HepG2 (cell line): ENCODE measurements around the gene SBK2. TPM values are rescaled to one million over a fixed set of nuclear protein-coding genes. Genes with fewer than 3 reads are reported as not detected.

Experiments
- BATF2 ChIP-seq: sonication (generic); formaldehyde crosslinking; IDR thresholded peaks from 2 replicates; pipeline ENCODE4 v1.8.0; 2022; ENCODE audit warnings: mild to moderate bottlenecking, missing genetic modification reagents, moderate library complexity
- CREB1 ChIP-seq, 2 experiments: fragments of 450-650 bp in 1 of 2; IDR thresholded peaks; 2 replicates each; pipeline ENCODE4 v1.6.1; 2016 to 2017; ENCODE audit warnings: control low read depth in 1 of 2, mild to moderate bottlenecking in 1 of 2, missing compliant biosample characterization in 1 of 2, missing genetic modification characterization in 1 of 2
- GMEB2 ChIP-seq: IDR thresholded peaks from 2 replicates; pipeline ENCODE4 v1.6.1; 2016; ENCODE audit warnings: missing biosample characterization, missing genetic modification reagents, low read depth
- HDAC6 ChIP-seq: fragments of 200-600 bp; sonication (generic); IDR thresholded peaks from 2 replicates; pipeline ENCODE4 v1.7.0; 2017; ENCODE audit warnings: mild to moderate bottlenecking, antibody characterized with exemption, low read length, low read depth
- HMGXB3 ChIP-seq: sonication (generic); formaldehyde crosslinking; IDR thresholded peaks from 2 replicates; pipeline ENCODE4 v1.4.0; 2020; ENCODE audit warnings: missing genetic modification reagents, borderline replicate concordance
- HOXA7 ChIP-seq: sonication (generic); formaldehyde crosslinking; IDR thresholded peaks from 2 replicates; pipeline ENCODE4 v1.8.1; 2022; ENCODE audit warnings: mild to moderate bottlenecking, missing genetic modification reagents, moderate library complexity
- IRF2 ChIP-seq: IDR thresholded peaks from 2 replicates; pipeline ENCODE4 v1.6.1; 2018; ENCODE audit warnings: missing genetic modification reagents, missing compliant biosample characterization
- SPEN ChIP-seq: sonication (generic); formaldehyde crosslinking; IDR thresholded peaks from 2 replicates; pipeline ENCODE4 v1.5.1; 2020; ENCODE audit warnings: low read depth, mild to moderate bottlenecking, missing genetic modification reagents
- TBL1XR1 ChIP-seq: fragments of 150-350 bp; IDR thresholded peaks from 2 replicates; pipeline ENCODE4 v1.6.1; 2014; ENCODE audit warnings: borderline replicate concordance, low read length; ENCODE audit not compliant: partially characterized antibody
- TCF7L2 ChIP-seq: IDR thresholded peaks from 2 replicates; pipeline ENCODE4 v1.6.1; 2011; ENCODE audit warnings: mild to moderate bottlenecking, low read depth, low read length, moderate library complexity
- ZBTB44 ChIP-seq: sonication (generic); formaldehyde crosslinking; IDR thresholded peaks from 2 replicates; pipeline ENCODE4 v1.4.0; 2020; ENCODE audit warnings: missing genetic modification reagents
- ZNF263 ChIP-seq: sonication (generic); formaldehyde crosslinking; IDR thresholded peaks from 2 replicates; pipeline ENCODE4 v1.4.0; 2020; ENCODE audit warnings: missing genetic modification reagents
- ZNF276 ChIP-seq: sonication (generic); formaldehyde crosslinking; IDR thresholded peaks from 2 replicates; pipeline ENCODE4 v1.4.0; 2020; ENCODE audit warnings: mild to moderate bottlenecking, low read depth, missing genetic modification reagents
- ZNF546 ChIP-seq: sonication (generic); formaldehyde crosslinking; conservative IDR thresholded peaks from 2 replicates; pipeline ENCODE4 v1.8.1; 2023; ENCODE audit warnings: mild to moderate bottlenecking, missing genetic modification reagents
- ZNF781 ChIP-seq: sonication (generic); formaldehyde crosslinking; IDR thresholded peaks from 2 replicates; pipeline ENCODE4 v1.5.1; 2020; ENCODE audit warnings: borderline replicate concordance, mild to moderate bottlenecking, missing genetic modification reagents; ENCODE audit errors: not compliant biosample characterization
- ZNF788 ChIP-seq: sonication (generic); formaldehyde crosslinking; IDR thresholded peaks from 2 replicates; pipeline ENCODE4 v1.5.0; 2020; ENCODE audit warnings: mild to moderate bottlenecking, missing genetic modification reagents, borderline replicate concordance
- ZSCAN30 ChIP-seq: sonication (generic); formaldehyde crosslinking; IDR thresholded peaks from 2 replicates; pipeline ENCODE4 v1.5.0; 2020; ENCODE audit warnings: mild to moderate bottlenecking, missing genetic modification reagents
- polyA plus RNA-seq, 8 experiments: library from polyadenylated mRNA; depleted of rRNA in 3 of 8; stranded (reverse) in 7 of 8; unstranded in 1 of 8; fragments of >200 nt; fragmentation: Illumina TruSeq in 4 of 8; extraction: Trizol in 4 of 8; gene quantifications; 2 replicates each; pipeline versions ENCODE4 v1.2.1 to v1.2.3, GENCODE V29; 2011 to 2016; ENCODE audit warnings: low read depth in 4 of 8, missing spikeins in 1 of 8, mixed read lengths in 1 of 8; ENCODE audit not compliant: insufficient read depth in 1 of 8
- total RNA-seq, 5 experiments: library from RNA; depleted of rRNA; stranded (reverse); fragments of >200 nt; fragmentation: Illumina TruSeq; extraction: Trizol; gene quantifications; 2 replicates each; pipeline ENCODE4 v1.2.3, GENCODE V29; 2016; ENCODE audit warnings: low read depth in 1 of 5

The SBK2 gene
- total and polyA plus RNA-seq, 2 of the 13 experiments (the other 11 are each of a cell fraction or from before 2014, with no cell fraction given), result 0.24 TPM; not detected in 1

- TF ChIP-seq ZBTB44 (CRISPR knock-in tag) (peak; percentile 77; the same call in 1 of the 2 replicates), ZNF781 (CRISPR knock-in tag) (peak; percentile 48), IRF2 (CRISPR knock-in tag) (peak; percentile 69; the same call in 1 of the 2 replicates), ZSCAN30 (no peak), ZNF263 (CRISPR knock-in tag) (peak; percentile 18; the same call in 1 of the 2 replicates), BATF2 (CRISPR knock-in tag) (peak; percentile 83), CREB1 (IDR thresholded peaks at IDR 0.05) (no peak), CREB1 (CRISPR knock-in tag; IDR thresholded peaks at IDR 0.05) (peak; percentile 14; the same call in 1 of the 2 replicates), SPEN (CRISPR knock-in tag) (peak; percentile 55; the same call in 1 of the 2 replicates), ZNF788 (CRISPR knock-in tag) (peak; percentile 54; the same call in 1 of the 2 replicates), TBL1XR1 (no peak), TCF7L2 (no peak), ZNF546 (no peak; the same call in 1 of the 2 replicates), HDAC6 (no peak), HMGXB3 (CRISPR knock-in tag) (peak; percentile 74; the same call in 1 of the 2 replicates), GMEB2 (CRISPR knock-in tag) (no peak), ZNF276 (CRISPR knock-in tag) (no peak), HOXA7 (CRISPR knock-in tag) (no peak)
These were observed 44.4 kb upstream of the SBK2 start (continued) for GRCh38 chr19:55581145-55581822.
